Ammon's horn (tissue), 1 donor: ENCODE data around the gene CABP5.
"Not testable (repeated sequence)": the region's sequence is repeated elsewhere in the genome, so short reads cannot be mapped to it uniquely, and the experiment has no call there.

ENCODE experiments used
- DNase-seq: peaks from one replicate; pipeline ENCODE4 v3.0.0-alpha.2; 2016; ENCODE audit warnings: low spot score

CABP5 gene

GRCh38 chr19:48043675-48044258 lies at the start of gene CABP5:
CABP5 (minus strand) TSS chr19:48044079; CDS start chr19:48043922, 157 bp downstream.
- no peak for DNase-seq

GRCh38 chr19:48091111-48091718 lies 47.3 kb upstream of the CABP5 start:
- DNase-seq, result not testable (repeated sequence)

GRCh38 chr19:48090281-48090802 lies 46.5 kb upstream of the CABP5 start:
- peak; percentile 35 for DNase-seq

- DNase-seq, result not testable (repeated sequence)
Observed at GRCh38 chr19:48088991-48089390, 45.1 kb upstream of the CABP5 start.

- DNase-seq, result peak; percentile 80
Observed at GRCh38 chr19:48085904-48086864, 42.3 kb upstream of the CABP5 start.

- DNase-seq, result peak; percentile 53
Observed at GRCh38 chr19:48085076-48085475, 41.2 kb upstream of the CABP5 start.

GRCh38 chr19:48081106-48081505 lies 37.2 kb upstream of the CABP5 start:
- no peak for DNase-seq

GRCh38 chr19:48070177-48070769 lies 26.4 kb upstream of the CABP5 start:
- not testable (repeated sequence) for DNase-seq

- peak; percentile 40 for DNase-seq
Observed at GRCh38 chr19:48069435-48069834, 25.6 kb upstream of the CABP5 start.

GRCh38 chr19:48064509-48064908 lies 20.6 kb upstream of the CABP5 start:
- no peak for DNase-seq

GRCh38 chr19:48061401-48062344 lies 17.8 kb upstream of the CABP5 start:
- DNase-seq, result no peak

GRCh38 chr19:48060381-48060780 lies 16.5 kb upstream of the CABP5 start:
- no peak for DNase-seq

- peak; percentile 62 for DNase-seq
Observed at GRCh38 chr19:48059331-48059730, 15.5 kb upstream of the CABP5 start.

- no peak for DNase-seq
Observed at GRCh38 chr19:48053856-48054255, 10.0 kb upstream of the CABP5 start.

- no peak for DNase-seq
Observed at GRCh38 chr19:48053076-48053475, 9.2 kb upstream of the CABP5 start.

GRCh38 chr19:48051335-48052033 lies 7.6 kb upstream of the CABP5 start:
- no peak for DNase-seq

- no peak for DNase-seq
Observed at GRCh38 chr19:48044561-48044960, 682 bp upstream of the CABP5 start.

- DNase-seq, result no peak
Observed at GRCh38 chr19:48041877-48042580, 1.9 kb downstream of the CABP5 start.

- DNase-seq, result no peak
Observed at GRCh38 chr19:48036765-48037164, 7.1 kb downstream of the CABP5 start.

GRCh38 chr19:48033604-48034003 lies 10.3 kb downstream of the CABP5 start:
- DNase-seq, result no peak
